Mesenchymal stem cell (in vitro differentiated cells and primary cell): ENCODE results near the gene HIVEP3.

Experiments
- DNase-seq: peaks from one replicate; pipeline ENCODE4 v3.0.0-alpha.2; 2013
- H2AFZ ChIP-seq: one replicate; pipeline ENCODE4 v1.6.1; 2013; ENCODE audit warnings: low read depth, mild to moderate bottlenecking, control low read depth, inconsistent platforms, low read length, moderate library complexity
- H2AK5ac ChIP-seq: 2 replicates; pipeline ENCODE4 v1.6.1; 2013; ENCODE audit warnings: low read length, moderate library complexity, mild to moderate bottlenecking, inconsistent platforms; ENCODE audit not compliant: severe bottlenecking
- H2BK120ac ChIP-seq: one replicate; pipeline ENCODE4 v1.6.1; 2013; ENCODE audit warnings: low read depth, mild to moderate bottlenecking, inconsistent platforms, low read length, moderate library complexity
- H2BK12ac ChIP-seq, 2 experiments: one replicate each; pipeline ENCODE4 v1.6.1; 2013; ENCODE audit warnings: inconsistent platforms in 2 of 2, low read length in 2 of 2, mild to moderate bottlenecking in 2 of 2, moderate library complexity in 2 of 2, control low read depth in 1 of 2
- H2BK15ac ChIP-seq: one replicate; pipeline ENCODE4 v1.6.1; 2013; ENCODE audit warnings: mild to moderate bottlenecking, low read depth, inconsistent platforms; ENCODE audit not compliant: poor library complexity, severe bottlenecking
- H2BK5ac ChIP-seq: 2 replicates; pipeline ENCODE4 v1.6.1; 2013; ENCODE audit warnings: low read depth, mild to moderate bottlenecking, low read length, control low read depth, inconsistent platforms; ENCODE audit not compliant: poor library complexity, severe bottlenecking
- H3K14ac ChIP-seq, 2 experiments: one replicate each; pipeline ENCODE4 v1.6.1; 2013; ENCODE audit warnings: inconsistent platforms in 2 of 2, low read length in 2 of 2, control low read depth in 1 of 2, mild to moderate bottlenecking in 1 of 2, moderate library complexity in 1 of 2
- H3K18ac ChIP-seq, 2 experiments: one replicate each; pipeline ENCODE4 v1.6.1; 2013; ENCODE audit warnings: inconsistent platforms in 2 of 2, low read length in 2 of 2, control low read depth in 1 of 2, low read depth in 1 of 2, mild to moderate bottlenecking in 1 of 2
- H3K23ac ChIP-seq, 2 experiments: one replicate each; pipeline ENCODE4 v1.6.1; 2013; ENCODE audit warnings: inconsistent platforms in 2 of 2, low read length in 2 of 2, mild to moderate bottlenecking in 2 of 2, moderate library complexity in 2 of 2, control low read depth in 1 of 2
- H3K27ac ChIP-seq: 2 replicates; pipeline ENCODE4 v1.5.1; 2013; ENCODE audit warnings: mild to moderate bottlenecking, moderate library complexity, low read length, control low read depth, inconsistent platforms; ENCODE audit not compliant: poor library complexity, severe bottlenecking
- H3K27me3 ChIP-seq, 2 experiments: 2 replicates each; pipeline versions ENCODE4 v1.6.1 to v1.7.0; 2013; ENCODE audit warnings: low read length in 2 of 2, mild to moderate bottlenecking in 2 of 2, moderate library complexity in 2 of 2, control low read depth in 1 of 2, inconsistent platforms in 1 of 2; ENCODE audit not compliant: control insufficient read depth in 1 of 2, insufficient read depth in 1 of 2
- H3K36me3 ChIP-seq, 2 experiments: 2 replicates each; pipeline versions ENCODE4 v1.6.1 to v1.7.0; 2013; ENCODE audit warnings: low read length in 2 of 2, control low read depth in 1 of 2, inconsistent platforms in 1 of 2, low read depth in 1 of 2, mild to moderate bottlenecking in 1 of 2; ENCODE audit not compliant: insufficient read depth in 2 of 2, control insufficient read depth in 1 of 2
- H3K4ac ChIP-seq, 2 experiments: one replicate each; pipeline ENCODE4 v1.6.1; 2013; ENCODE audit warnings: inconsistent platforms in 2 of 2, low read length in 2 of 2, mild to moderate bottlenecking in 2 of 2, moderate library complexity in 2 of 2, control low read depth in 1 of 2, low read depth in 1 of 2
- H3K4me1 ChIP-seq: 2 replicates; pipeline ENCODE4 v1.6.1; 2013; ENCODE audit warnings: low read depth, low read length, control low read depth; ENCODE audit not compliant: control insufficient read depth, insufficient read depth
- H3K4me2 ChIP-seq: 2 replicates; pipeline ENCODE4 v1.6.1; 2013; ENCODE audit warnings: low read length, mild to moderate bottlenecking, inconsistent platforms; ENCODE audit not compliant: poor library complexity, severe bottlenecking
- H3K4me3 ChIP-seq, 2 experiments: 2 replicates each; pipeline versions ENCODE4 v1.5.1 to v1.7.0; 2013; ENCODE audit warnings: low read length in 2 of 2, mild to moderate bottlenecking in 2 of 2, control low read depth in 1 of 2, low read depth in 1 of 2; ENCODE audit not compliant: insufficient read depth in 1 of 2
- H3K79me1 ChIP-seq: replicated peaks from 2 replicates; pipeline ENCODE4 v1.6.1; 2013; ENCODE audit warnings: mild to moderate bottlenecking, control low read depth, low read length, inconsistent platforms; ENCODE audit not compliant: poor library complexity, severe bottlenecking
- H3K9ac ChIP-seq: 2 replicates; pipeline ENCODE4 v1.7.0; 2013; ENCODE audit warnings: mild to moderate bottlenecking, low read length, moderate library complexity
- H3K9me3 ChIP-seq: 2 replicates; pipeline ENCODE4 v1.7.0; 2013; ENCODE audit warnings: mild to moderate bottlenecking, low read length; ENCODE audit not compliant: control insufficient read depth
- H4K8ac ChIP-seq: one replicate; pipeline ENCODE4 v1.6.1; 2013; ENCODE audit warnings: inconsistent platforms, mild to moderate bottlenecking, low read length, moderate library complexity
- H4K91ac ChIP-seq: one replicate; pipeline ENCODE4 v1.6.1; 2013; ENCODE audit warnings: mild to moderate bottlenecking, low read length, inconsistent platforms
- WGBS: methylation state at CpG from one replicate; pipeline ENCODE4 v1.1.7; 2013; ENCODE audit warnings: mixed read lengths; 5-methylcytosine and 5-hydroxymethylcytosine counted together

Gene HIVEP3

GRCh38 chr1:41592451-41593125, 326.1 kb downstream of the HIVEP3 start:
- Histone ChIP-seq H2BK5ac (no peak overlapping the region), H4K8ac (no peak overlapping the region), H3K4ac (no peak overlapping the region), H3K18ac (no peak overlapping the region), H2AK5ac (no peak overlapping the region), H3K14ac (no peak overlapping the region), H3K27me3 (no peaks in the 10 kb centered on the region), H3K9ac (no peak overlapping the region), H3K4me3 (no peak overlapping the region), H3K79me1 (peaks cover 12% of the 10 kb centered on the region), H3K27ac (no peak overlapping the region), H3K4me2 (no peak overlapping the region), H3K4me1 (no peaks in the 10 kb centered on the region), H2BK15ac (no peak overlapping the region), H3K36me3 (no peaks in the 10 kb centered on the region), H2BK12ac (no peak overlapping the region), H3K23ac (no peak overlapping the region), H4K91ac (no peak overlapping the region), H2AFZ (no peak overlapping the region), H2BK120ac (no peak overlapping the region), H3K9me3 (peaks cover 8% of the 10 kb centered on the region)
- WGBS = 92% methylated on average over 5 of the region's 5 CpGs
- no peak for DNase-seq

GRCh38 chr1:41591891-41592290, 326.8 kb downstream of the HIVEP3 start:
- WGBS = 84% methylated on average over 6 of the region's 6 CpGs
- Histone ChIP-seq H2BK120ac (no peak overlapping the region), H3K79me1 (peaks cover 7% of the 10 kb centered on the region), H4K8ac (no peak overlapping the region), H2AFZ (no peak overlapping the region), H3K4me1 (no peaks in the 10 kb centered on the region), H3K23ac (no peak overlapping the region), H3K9me3 (peaks cover 8% of the 10 kb centered on the region), H3K9ac (no peak overlapping the region), H2BK15ac (no peak overlapping the region), H3K36me3 (no peaks in the 10 kb centered on the region), H3K14ac (no peak overlapping the region), H3K4ac (no peak overlapping the region), H3K27ac (no peak overlapping the region), H4K91ac (no peak overlapping the region), H2AK5ac (no peak overlapping the region), H3K27me3 (no peaks in the 10 kb centered on the region), H2BK12ac (no peak overlapping the region), H3K4me2 (no peak overlapping the region), H3K4me3 (no peak overlapping the region), H3K18ac (no peak overlapping the region), H2BK5ac (no peak overlapping the region)
- no peak for DNase-seq

GRCh38 chr1:41590331-41590730, 328.4 kb downstream of the HIVEP3 start:
- no peak overlapping the region for H2BK120ac ChIP-seq
- H4K8ac ChIP-seq = no peak overlapping the region
- H3K14ac ChIP-seq = peak overlapping the region in 1 of 2 experiments; percentile 7

DNA sequence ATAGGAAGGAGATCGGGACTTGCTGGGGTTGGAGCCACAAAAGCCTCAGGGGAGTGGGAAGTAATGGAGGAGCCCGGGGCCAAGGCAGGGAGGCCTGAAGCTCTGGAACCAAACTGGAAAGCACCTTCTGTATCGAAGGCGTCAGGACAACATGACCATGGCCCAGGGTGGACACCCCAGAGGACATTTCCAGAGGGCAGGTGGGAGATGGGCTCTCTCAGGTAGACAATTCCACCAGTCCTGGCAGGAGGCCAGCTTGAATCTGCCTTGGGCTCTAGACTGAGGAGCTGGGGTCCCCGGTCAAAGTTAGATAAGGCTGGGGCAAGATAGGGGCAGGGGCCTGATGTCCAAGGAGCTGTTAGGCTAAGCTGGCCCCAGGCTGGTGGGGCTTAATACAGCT, 329.3 kb downstream of the HIVEP3 start:
- 96% methylated on average over 4 of the region's 5 CpGs for WGBS
- no peak overlapping the region for H2BK120ac ChIP-seq
- H3K4ac ChIP-seq = no peak overlapping the region

More at GRCh38 chr1:41590331-41590730, 328.4 kb downstream of the HIVEP3 start:
- H3K4me2 ChIP-seq = no peak overlapping the region
- DNase-seq = no peak
- no peaks in the 10 kb centered on the region for H3K36me3 ChIP-seq
- H3K4me3 ChIP-seq = no peak overlapping the region
- H2AK5ac ChIP-seq = no peak overlapping the region
- H2BK15ac ChIP-seq = no peak overlapping the region
- no peak overlapping the region for H3K18ac ChIP-seq
- H2BK12ac ChIP-seq = no peak overlapping the region
- peaks cover 8% of the 10 kb centered on the region for H3K9me3 ChIP-seq
- H3K79me1 ChIP-seq = peaks cover 3% of the 10 kb centered on the region
- no peak overlapping the region for H2BK5ac ChIP-seq
- H3K27me3 ChIP-seq = no peaks in the 10 kb centered on the region
- H4K91ac ChIP-seq = no peak overlapping the region
- no peak overlapping the region for H3K9ac ChIP-seq
- H3K4ac ChIP-seq = no peak overlapping the region
- H2AFZ ChIP-seq = no peak overlapping the region
- no peak overlapping the region for H3K27ac ChIP-seq
- H3K4me1 ChIP-seq = no peaks in the 10 kb centered on the region
- H3K23ac ChIP-seq = no peak overlapping the region

More for the DNA sequence above, 329.3 kb downstream of the HIVEP3 start:
- Histone ChIP-seq H4K8ac (no peak overlapping the region), H3K23ac (no peak overlapping the region), H2BK15ac (no peak overlapping the region), H2BK5ac (no peak overlapping the region), H3K9ac (no peak overlapping the region), H2AFZ (no peak overlapping the region), H3K9me3 (peaks cover 8% of the 10 kb centered on the region), H3K27me3 (no peaks in the 10 kb centered on the region), H3K18ac (no peak overlapping the region), H4K91ac (no peak overlapping the region), H3K36me3 (no peaks in the 10 kb centered on the region), H3K14ac (no peak overlapping the region), H3K4me1 (no peaks in the 10 kb centered on the region), H3K79me1 (peaks cover 3% of the 10 kb centered on the region), H2BK12ac (no peak overlapping the region), H3K4me3 (no peak overlapping the region), H3K4me2 (no peak overlapping the region), H2AK5ac (no peak overlapping the region), H3K27ac (no peak overlapping the region)
- no peak for DNase-seq
